Osteoblast (primary cell): ENCODE results near the gene CDK7. TPM values are rescaled to one million over a fixed set of nuclear protein-coding genes. Genes with fewer than 3 reads are reported as not detected.

ENCODE experiments used
- DNase-seq: peaks from one replicate; pipeline ENCODE4 v3.0.0; 2011; ENCODE audit warnings: low spot score, mixed read lengths; ENCODE audit not compliant: insufficient read length; ENCODE audit errors: missing footprints
- H2AFZ ChIP-seq: 2 replicates; pipeline ENCODE4 v1.6.0; 2011; ENCODE audit warnings: mild to moderate bottlenecking, low read length
- H3K27ac ChIP-seq: 2 replicates; pipeline ENCODE4 v1.5.1; 2011; ENCODE audit warnings: mild to moderate bottlenecking, low read depth, low read length, moderate library complexity
- H3K27me3 ChIP-seq: 2 replicates; pipeline ENCODE4 v1.6.0; 2012; ENCODE audit warnings: mild to moderate bottlenecking, control low read depth, inconsistent platforms, low read length, moderate library complexity; ENCODE audit not compliant: insufficient read depth
- H3K36me3 ChIP-seq: 2 replicates; pipeline ENCODE4 v1.5.1; 2011; ENCODE audit warnings: mild to moderate bottlenecking, low read length, control low read depth, moderate library complexity; ENCODE audit not compliant: insufficient read depth
- H3K4me1 ChIP-seq: 2 replicates; pipeline ENCODE4 v1.5.1; 2011; ENCODE audit warnings: mild to moderate bottlenecking, low read length, control low read depth, moderate library complexity; ENCODE audit not compliant: insufficient read depth
- H3K4me2 ChIP-seq: 2 replicates; pipeline ENCODE4 v1.6.0; 2011; ENCODE audit warnings: mild to moderate bottlenecking, low read length; ENCODE audit not compliant: insufficient read depth
- H3K4me3 ChIP-seq: fragments of 200-600 bp; sonication (generic); 3 replicates; pipeline ENCODE4 v1.5.1; 2012; ENCODE audit warnings: mild to moderate bottlenecking, low read length, inconsistent platforms; ENCODE audit not compliant: insufficient read depth
- H3K79me2 ChIP-seq: 2 replicates; pipeline ENCODE4 v1.6.0; 2012; ENCODE audit warnings: mild to moderate bottlenecking, low read length, control low read depth, inconsistent platforms; ENCODE audit not compliant: insufficient read depth
- H3K9me3 ChIP-seq: 2 replicates; pipeline ENCODE4 v1.5.1; 2011; ENCODE audit warnings: low read depth, low read length, control low read depth
- H4K20me1 ChIP-seq: 2 replicates; pipeline ENCODE4 v1.6.0; 2012; ENCODE audit warnings: mild to moderate bottlenecking, low read length, control low read depth; ENCODE audit not compliant: insufficient read depth
- total RNA-seq: library from RNA; depleted of rRNA; stranded (reverse); fragments of >200 nt; gene quantifications from 2 replicates; pipeline ENCODE4 v1.2.3, GENCODE V29; 2012
- TF ChIP-seq, protein P1 (sequence below): IDR thresholded peaks from 2 replicates; pipeline ENCODE4 v1.5.1; 2011; ENCODE audit warnings: mild to moderate bottlenecking, low read depth, low read length, moderate library complexity; ENCODE audit errors: extremely low read depth

The CDK7 gene
- total RNA-seq, 1 donor, result 44.5 TPM

- peaks cover 68% of the 10 kb centered on the region for H3K36me3 ChIP-seq
- H3K79me2 ChIP-seq, result no peaks in the 10 kb centered on the region
- peaks cover 5% of the 10 kb centered on the region for H4K20me1 ChIP-seq
- peak overlapping the region; percentile 57 for H3K27ac ChIP-seq
- peaks cover 7% of the 10 kb centered on the region for H3K4me1 ChIP-seq
- H3K4me3 ChIP-seq, result no peak overlapping the region
- TF ChIP-seq, protein P1, sequence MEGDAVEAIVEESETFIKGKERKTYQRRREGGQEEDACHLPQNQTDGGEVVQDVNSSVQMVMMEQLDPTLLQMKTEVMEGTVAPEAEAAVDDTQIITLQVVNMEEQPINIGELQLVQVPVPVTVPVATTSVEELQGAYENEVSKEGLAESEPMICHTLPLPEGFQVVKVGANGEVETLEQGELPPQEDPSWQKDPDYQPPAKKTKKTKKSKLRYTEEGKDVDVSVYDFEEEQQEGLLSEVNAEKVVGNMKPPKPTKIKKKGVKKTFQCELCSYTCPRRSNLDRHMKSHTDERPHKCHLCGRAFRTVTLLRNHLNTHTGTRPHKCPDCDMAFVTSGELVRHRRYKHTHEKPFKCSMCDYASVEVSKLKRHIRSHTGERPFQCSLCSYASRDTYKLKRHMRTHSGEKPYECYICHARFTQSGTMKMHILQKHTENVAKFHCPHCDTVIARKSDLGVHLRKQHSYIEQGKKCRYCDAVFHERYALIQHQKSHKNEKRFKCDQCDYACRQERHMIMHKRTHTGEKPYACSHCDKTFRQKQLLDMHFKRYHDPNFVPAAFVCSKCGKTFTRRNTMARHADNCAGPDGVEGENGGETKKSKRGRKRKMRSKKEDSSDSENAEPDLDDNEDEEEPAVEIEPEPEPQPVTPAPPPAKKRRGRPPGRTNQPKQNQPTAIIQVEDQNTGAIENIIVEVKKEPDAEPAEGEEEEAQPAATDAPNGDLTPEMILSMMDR, result no peak
- no peaks in the 10 kb centered on the region for H3K27me3 ChIP-seq
- H2AFZ ChIP-seq, result no peak overlapping the region
- DNase-seq, result no peak
- H3K4me2 ChIP-seq, result no peak overlapping the region
- H3K9me3 ChIP-seq, result no peaks in the 10 kb centered on the region
Measured at GRCh38 chr5:69271376-69271775, 36.7 kb downstream of the CDK7 start.

GRCh38 chr5:69275563-69275962 lies 40.9 kb downstream of the CDK7 start:
- Histone ChIP-seq H3K9me3 (no peaks in the 10 kb centered on the region), H2AFZ (no peak overlapping the region), H3K27me3 (no peaks in the 10 kb centered on the region), H3K79me2 (no peaks in the 10 kb centered on the region), H4K20me1 (no peaks in the 10 kb centered on the region), H3K4me3 (no peak overlapping the region), H3K4me2 (no peak overlapping the region), H3K4me1 (peaks cover 11% of the 10 kb centered on the region), H3K36me3 (peaks cover 55% of the 10 kb centered on the region), H3K27ac (no peak overlapping the region)
- TF ChIP-seq, protein P1, result no peak
- DNase-seq, result no peak

- H3K27ac ChIP-seq, result peak overlapping the region; percentile 40
- TF ChIP-seq, protein P1, result no peak
- no peaks in the 10 kb centered on the region for H4K20me1 ChIP-seq
- peaks cover 50% of the 10 kb centered on the region for H3K36me3 ChIP-seq
- H3K9me3 ChIP-seq, result no peaks in the 10 kb centered on the region
- no peak overlapping the region for H3K4me3 ChIP-seq
- H2AFZ ChIP-seq, result no peak overlapping the region
- DNase-seq, result peak; percentile 68
- no peaks in the 10 kb centered on the region for H3K79me2 ChIP-seq
- peaks cover 4% of the 10 kb centered on the region for H3K4me1 ChIP-seq
- H3K27me3 ChIP-seq, result no peaks in the 10 kb centered on the region
- H3K4me2 ChIP-seq, result no peak overlapping the region
Measured at GRCh38 chr5:69276422-69277174, 41.9 kb downstream of the CDK7 start.

DNA sequence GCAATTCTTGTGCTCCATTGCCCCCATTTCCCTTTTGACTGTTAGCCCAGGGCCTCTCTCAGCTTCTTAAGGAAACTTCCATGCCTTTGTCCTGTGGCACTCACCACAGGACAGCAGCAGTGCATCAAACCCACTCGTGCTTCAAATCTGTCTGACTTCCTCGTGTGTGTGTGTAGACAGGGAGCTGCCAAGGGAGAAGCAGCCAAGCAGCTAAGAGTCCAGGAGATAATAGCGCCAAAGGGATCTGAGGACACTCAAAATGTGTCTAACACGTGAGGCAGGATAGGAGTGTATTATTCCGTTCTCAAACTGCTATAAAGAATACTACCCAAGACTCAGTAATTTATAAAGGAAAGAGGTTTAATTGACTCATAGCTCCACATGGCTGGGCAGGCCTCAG lies 44.8 kb downstream of the CDK7 start:
- peaks cover 32% of the 10 kb centered on the region for H3K36me3 ChIP-seq

More for the DNA sequence above, 44.8 kb downstream of the CDK7 start:
- Histone ChIP-seq H4K20me1 (no peaks in the 10 kb centered on the region), H3K27me3 (no peaks in the 10 kb centered on the region), H3K79me2 (no peaks in the 10 kb centered on the region), H3K4me3 (no peak overlapping the region), H3K9me3 (no peaks in the 10 kb centered on the region), H3K4me2 (no peak overlapping the region), H3K4me1 (peaks cover 4% of the 10 kb centered on the region), H3K27ac (no peak overlapping the region), H2AFZ (no peak overlapping the region)
- TF ChIP-seq, protein P1, result no peak
- DNase-seq, result no peak
